ENCODE data around the gene KLK12. TPM values are rescaled to one million over a fixed set of nuclear protein-coding genes. Genes with fewer than 3 reads are reported as not detected.

Gene KLK12, protein sequence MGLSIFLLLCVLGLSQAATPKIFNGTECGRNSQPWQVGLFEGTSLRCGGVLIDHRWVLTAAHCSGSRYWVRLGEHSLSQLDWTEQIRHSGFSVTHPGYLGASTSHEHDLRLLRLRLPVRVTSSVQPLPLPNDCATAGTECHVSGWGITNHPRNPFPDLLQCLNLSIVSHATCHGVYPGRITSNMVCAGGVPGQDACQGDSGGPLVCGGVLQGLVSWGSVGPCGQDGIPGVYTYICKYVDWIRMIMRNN
- total RNA-seq (ENCODE audit: insufficient read depth, low replicate concordance) = not detected

DNA sequence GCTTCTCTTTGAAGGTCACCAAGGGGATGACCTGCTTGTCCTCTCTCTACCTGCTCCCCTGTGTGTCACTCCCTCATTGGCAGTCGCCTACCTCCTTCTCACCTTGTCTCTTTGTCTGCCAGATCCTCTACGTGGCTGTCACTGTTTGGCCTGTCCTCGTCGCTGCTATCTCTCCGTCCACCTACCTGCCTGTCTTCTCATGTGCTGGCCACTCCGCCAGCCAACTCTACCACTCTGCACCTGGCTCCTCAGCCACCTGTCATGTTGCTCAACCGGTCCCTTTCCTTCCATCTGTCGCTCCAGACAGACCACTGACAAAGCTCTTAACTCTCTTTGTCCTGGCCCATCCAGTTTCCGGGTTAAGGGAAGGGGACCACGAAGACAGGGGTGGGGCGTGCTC is at the start of gene KLK12:
Gene KLK12, minus strand, starts transcription at position 299 of the 400 bp plus-strand sequence. CDS start 381 bp downstream, outside the sequence.
- DNase-seq (ENCODE audit: low spot score) = no peak

DNA sequence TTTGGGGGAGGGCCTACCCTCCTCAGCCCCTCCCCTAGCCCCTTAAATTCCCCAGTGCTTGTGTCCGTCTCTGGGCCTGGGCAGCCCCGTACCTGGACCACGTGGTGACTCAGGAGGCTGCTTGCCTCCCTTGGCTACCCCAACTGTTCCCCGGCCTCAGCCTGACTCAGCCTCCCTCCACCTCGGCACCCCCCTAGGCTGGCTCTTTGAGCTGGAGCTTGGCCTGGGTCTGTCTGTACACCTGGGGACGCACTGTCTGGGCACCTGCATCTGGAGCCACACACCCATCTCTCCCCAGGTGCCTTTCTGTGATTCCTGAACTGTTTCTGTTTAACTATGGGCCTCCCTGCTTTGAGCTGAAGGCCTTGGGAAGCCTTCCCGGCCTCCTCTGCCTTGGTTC is 49.7 kb upstream of the KLK12 start:
- no peak for DNase-seq (ENCODE audit: low spot score)

DNA sequence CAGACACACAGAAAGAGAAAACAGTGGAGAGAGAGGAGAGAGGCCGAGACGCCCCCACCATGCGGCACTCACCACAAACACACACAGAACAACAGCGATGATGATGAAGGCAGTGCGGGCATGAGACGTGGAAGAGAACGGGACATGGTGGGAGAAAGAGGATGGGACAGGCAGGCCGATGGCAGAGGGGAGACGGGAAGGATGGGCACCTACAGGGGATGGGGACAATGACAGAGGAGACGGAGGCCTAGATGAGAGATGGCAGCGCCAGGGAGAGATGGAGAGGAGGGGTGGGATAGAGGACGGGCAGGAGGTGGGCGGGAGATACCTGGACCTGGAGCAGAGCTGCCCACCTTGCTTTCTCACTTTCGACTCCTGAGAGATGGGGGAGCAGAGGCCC is 49.0 kb upstream of the KLK12 start:
- DNase-seq (ENCODE audit: low spot score) = no peak

DNA sequence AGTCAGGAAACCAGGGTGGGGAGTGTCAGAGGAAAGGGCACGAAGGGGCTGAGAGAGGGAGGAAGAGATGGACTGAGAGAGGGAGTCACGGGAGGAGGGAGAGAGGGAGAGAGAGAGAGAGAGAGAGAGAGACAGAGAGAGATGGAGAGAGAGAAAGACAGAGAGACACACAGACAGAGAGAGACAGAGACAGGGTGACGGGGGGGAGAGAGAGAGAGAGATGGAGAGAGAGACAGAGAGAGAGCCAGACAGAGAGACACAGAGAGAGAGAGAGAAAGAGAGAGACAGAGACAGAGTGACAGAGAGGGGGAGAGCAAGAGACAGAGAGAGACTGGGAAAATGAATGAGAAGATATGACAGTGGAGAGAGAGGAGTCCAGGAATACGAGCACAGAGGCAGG is 48.4 kb upstream of the KLK12 start:
- DNase-seq (ENCODE audit: low spot score) = no peak

DNA sequence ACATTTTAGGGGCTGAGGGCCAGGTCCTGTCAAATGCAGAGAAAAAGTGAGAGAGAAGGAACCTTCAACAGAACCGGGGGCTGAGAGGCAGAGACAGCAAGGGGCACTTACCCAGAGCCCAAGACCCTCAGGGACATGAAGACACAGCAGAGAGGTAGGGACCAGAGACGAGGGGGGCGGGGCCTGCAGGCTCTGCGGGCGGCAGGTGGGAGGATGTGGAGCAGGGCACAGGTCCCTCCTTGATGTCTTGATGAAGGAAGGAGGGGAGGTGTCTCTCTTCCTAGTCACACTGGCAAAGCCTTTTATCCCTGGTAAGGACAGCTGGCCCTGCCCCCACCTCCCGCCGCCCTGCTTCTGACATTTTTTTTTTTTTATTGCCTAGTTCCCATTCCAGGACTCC is 47.8 kb upstream of the KLK12 start, which contains the start of gene KLK14:
Gene KLK14, minus strand, starts transcription at position 277 of the 400 bp plus-strand sequence. Its CDS starts 273 bp downstream, at position 4.
- no peak for DNase-seq (ENCODE audit: low spot score)

DNA sequence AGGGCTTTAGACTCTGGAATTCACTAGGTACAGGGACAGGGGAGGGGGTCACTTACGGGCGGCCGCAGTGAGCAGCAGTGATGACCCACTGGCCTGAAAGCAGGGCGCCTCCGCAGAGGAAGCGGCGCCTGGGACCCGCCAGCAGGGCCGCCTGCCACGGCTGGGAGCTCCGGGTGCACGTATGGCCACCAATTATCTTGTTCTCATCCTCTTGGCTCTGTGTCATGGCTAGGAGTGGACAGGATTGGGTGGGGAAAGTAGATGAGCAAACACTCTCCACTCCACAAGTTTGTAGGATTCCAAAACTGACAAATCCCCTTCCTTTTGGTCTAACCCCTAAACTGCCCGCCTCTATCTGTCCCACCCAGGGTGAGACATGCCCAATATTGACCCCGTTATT is 46.7 kb upstream of the KLK12 start:
- no peak for DNase-seq (ENCODE audit: low spot score)

DNA sequence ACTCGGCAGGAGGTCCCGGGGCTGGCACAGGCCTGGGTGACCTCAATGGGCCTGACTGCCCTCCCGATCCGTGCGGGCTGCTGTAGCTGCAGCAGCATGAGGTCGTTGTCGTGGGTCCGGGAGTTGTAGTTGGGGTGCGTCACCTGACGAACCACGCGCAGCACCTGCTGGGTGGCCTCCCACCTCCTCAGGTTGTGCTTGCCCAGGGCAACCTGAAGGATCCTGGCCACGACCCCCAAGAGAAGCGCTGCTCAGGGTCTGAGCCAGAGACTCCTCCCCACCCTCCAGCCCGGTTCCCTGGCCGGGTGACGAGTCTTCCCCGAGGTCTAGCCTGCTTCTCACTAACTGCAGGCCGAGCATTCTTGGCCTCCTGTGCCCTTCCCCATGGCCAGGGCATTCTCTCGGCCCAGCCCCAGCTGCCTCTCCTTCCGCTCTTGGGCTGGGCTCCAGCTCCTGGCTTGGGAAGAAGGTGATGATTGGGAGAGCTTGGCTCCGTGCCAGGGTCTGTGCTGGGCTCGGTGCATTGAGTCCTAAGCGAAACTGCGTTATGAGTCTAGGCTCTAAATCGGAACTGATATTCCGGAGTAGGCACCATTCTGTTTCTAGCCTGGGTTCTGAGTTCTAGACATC is 44.8 kb upstream of the KLK12 start:
- no peak for DNase-seq (ENCODE audit: low spot score)

DNA sequence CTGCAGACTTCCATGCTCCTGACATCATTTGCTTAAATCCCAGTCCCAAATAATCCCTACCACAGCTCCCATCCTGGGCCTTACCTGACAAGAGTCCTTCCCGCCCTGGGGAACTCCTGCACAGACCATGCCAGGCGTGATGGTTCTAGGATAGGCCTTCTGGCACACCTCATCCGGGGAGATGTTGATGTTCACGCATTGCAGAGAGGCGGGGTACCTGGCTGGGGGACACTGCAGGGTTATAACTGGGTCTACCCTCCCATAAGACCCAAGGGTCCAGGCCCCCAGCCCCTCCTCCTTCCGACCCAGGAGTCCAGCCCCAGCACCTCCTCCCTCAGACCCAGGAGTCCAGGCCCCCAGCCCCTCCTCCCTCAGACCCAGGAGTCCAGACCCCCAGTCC is 43.9 kb upstream of the KLK12 start:
- no peak for DNase-seq (ENCODE audit: low spot score)

DNA sequence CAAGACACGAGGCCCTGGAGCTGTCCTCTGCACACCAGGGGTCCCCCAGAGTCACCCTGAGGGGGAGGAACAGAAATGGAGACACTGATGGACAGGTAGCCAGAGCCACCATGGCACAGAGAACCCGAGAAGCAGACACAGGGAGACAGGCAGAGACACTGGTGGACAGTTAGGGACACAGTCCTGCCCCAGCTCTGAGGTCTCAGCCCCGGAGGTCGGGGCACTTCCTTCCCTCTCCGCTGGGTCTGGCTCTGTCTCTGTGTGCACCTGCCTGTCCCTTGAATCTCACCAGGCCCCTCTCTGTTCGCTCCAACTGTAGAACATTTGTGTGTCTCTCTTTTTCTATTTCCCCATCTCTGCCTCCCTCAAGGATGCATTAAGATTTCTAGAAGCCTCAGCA is 43.3 kb upstream of the KLK12 start:
- no peak for DNase-seq (ENCODE audit: low spot score)

DNA sequence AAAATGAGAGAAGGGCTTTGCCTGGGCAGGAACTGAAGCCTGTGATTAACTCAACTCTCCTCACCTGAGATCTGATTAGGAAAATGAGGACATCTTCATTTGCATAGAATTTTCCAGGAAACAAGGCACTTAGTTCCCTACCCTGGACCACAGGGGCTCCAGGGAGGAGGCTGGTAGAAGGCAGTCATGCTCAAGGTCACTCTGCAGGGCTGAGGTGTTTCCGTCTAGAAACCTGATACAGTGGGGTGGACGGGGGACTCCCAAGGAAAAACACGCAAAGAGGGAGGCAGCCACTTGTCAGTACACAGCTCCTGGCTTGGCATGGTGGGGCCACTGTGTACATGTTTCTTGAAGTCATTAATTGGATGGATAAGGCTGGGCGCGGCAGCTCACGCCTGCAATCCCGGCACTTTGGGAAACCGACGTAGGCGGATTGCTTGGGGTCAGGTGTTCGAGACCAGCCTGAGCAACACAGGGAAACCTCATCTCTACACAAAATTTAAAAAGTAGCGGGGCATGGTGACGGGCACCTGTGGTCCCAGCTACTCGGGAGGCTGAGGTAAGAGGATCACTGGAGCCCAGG is 41.9 kb upstream of the KLK12 start:
- DNase-seq (ENCODE audit: low spot score) = no peak

DNA sequence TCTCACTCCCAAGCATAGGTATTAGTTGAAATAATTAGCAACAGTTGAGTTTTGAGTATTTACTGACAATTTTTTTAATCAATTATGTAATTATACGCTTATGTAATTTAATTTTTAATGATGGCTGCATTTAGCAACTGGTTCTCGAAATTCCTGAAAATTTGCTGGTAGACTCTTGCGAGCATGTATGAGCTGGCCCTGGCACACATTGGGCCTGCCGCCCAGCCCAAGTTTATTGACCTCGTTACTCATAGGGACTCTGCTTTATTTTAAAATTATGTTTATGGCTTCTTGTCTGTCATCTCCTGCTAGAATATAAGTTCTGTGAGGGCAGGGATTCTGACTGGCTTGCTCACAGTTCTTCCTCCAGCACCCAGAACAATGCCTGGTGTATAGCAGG is 41.2 kb upstream of the KLK12 start:
- DNase-seq (ENCODE audit: low spot score) = no peak

DNA sequence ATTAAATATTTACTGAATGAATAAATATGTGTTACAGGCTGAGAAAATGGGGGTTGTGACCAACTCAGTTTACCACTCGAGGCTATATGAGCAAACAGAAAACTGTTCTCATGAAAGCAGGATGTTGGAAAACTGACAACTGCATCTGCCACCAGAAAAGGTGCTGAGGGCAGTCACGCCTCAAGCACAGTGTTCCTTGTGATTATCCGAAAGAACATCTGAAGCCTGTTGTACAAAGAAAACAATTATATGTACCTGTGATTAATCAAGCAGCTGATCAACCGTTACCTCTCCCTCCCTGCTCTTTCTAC is 36.2 kb upstream of the KLK12 start:
- DNase-seq (ENCODE audit: low spot score) = no peak

DNA sequence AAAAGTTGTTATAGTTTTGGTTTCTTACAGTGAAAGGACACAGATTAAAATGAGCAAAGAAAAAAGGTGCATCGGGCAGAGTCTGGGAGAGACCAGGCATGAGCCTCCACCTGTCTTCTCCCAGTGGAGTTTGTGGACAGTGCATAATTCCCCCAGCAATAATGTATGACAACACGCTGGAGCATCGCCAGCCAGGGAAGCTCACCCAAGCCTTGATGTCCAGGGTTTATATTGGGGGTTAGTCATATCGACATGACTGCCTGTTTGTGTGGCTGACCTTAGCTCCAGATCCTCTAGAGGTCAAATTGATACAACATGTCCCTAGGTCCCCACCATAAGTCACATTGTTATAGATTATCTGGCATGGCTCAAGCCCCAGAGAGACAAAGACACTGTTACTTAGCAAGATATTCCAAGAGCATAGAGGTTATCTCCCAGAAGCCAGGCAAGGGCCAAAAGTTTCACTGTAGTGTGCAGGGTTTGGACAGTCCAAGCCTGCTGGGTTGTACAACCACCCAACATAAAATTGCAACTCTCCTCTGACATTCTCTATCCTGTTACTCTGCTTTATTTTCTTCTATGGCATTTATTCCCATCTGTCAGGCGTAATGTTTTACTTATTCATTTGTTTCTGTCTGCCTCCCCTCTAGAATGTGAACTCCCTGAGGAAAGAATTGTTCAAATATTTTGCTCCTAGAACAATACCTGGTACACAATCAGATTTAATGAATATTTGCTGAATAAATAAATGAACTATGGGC is 35.7 kb upstream of the KLK12 start:
- DNase-seq (ENCODE audit: low spot score) = no peak

DNA sequence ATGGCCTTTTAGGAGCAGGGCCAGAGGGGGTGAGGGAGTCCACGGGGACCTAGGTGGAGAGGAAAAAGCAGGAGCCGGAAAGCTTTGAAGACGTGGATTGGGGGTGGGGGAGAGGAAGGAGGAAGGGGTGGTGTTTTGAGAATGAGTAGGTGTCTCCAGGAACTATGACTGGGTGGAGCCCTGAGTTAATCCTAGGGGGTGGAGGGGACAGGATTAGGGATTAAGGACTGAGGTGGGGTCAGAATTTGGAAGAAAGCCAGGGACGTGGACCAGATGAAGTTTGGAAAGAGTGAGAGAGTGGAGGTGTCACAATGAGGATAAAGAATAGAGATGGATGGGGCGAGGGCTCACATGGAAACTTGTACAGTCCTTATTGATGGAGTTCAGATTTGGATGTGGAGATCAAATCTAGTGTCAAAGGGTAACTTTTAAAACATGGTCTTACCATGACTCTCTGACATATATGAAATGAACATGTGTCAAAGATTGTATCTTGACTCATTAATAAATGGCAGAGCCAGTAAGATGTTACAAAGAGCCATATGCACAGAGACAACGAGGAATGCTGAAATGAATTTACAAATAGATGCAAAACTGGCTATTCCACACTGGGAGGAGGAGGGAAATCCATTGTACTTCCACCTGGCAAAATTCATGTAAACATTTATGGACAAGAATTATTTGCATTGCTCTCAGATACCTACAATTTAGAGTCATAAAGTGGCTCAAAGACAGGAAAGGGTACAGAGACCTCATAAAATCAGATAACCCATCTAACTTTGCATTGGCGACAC is 31.8 kb upstream of the KLK12 start:
- no peak for DNase-seq (ENCODE audit: low spot score)

DNA sequence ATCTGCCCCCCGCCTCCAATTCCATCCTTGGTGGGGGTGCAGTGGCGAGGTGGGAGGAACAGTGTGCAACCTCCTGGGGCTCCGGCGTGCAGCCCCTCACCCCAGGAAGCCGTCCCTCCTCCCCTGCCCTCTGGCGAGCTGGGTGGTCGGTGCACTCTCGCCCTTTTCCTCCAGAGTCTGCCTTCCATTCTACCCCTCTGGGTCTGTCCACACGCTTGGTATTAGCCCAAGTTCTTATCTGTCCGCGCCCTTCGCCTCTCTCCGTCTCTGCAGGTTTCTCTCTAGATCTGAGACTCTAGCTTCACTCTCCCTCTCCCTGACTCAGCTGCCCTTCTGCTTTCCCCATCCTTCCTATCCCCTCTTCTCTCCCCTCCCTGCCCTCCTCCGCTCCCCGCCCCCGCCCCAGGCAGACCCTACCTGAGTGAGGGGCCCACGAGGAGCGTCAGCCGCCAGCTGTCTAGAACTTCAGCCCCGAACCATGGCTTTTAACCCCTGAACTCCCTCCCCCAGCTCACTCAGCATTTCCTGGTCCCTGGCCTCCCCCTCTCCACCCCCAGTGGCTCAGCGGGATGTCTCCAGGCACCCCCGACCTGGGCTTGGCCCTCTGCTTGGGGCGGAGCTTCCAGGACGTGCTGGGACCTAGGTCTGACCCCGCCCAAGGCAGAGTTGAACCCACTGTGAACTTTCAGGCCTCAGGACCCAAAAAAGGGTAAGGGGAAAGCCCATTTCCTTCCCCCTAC is 30.6 kb upstream of the KLK12 start:
- no peak for DNase-seq (ENCODE audit: low spot score)

DNA sequence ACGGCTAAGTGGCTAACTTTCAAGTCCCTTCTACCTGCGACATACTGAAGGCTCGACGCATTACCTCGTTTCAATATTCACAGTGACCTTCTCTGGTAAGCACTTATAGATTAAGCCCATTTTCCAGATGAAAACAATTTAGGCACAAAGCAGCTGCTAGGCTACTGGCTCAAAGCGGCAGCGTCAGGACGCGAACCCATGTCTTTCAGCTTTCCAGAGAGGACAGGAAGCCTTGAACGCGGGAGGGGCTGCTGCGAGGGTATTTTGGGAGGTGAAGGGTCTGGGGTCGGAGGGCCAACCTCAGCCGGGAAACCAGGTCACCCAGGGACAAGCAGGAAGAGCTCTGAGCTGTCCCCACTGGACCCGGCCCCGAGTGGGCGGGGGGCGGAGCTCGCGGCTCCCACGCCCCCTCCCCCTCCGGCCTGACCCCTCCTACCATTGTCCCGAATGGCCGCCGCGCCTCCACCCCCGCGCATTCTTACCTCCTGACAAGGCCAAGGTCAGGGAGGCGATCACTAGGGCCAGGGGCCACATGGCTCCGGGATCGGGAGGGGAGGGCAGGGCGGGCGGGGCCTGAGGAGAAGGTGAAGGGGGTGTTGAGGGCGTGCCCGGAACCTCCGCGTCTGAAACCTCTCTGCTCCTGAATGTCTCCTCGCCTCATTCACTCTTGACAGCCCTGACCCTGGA is 29.9 kb upstream of the KLK12 start, which contains the start of gene KLK13:
Gene KLK13, minus strand, starts transcription at position 559 of the 687 bp plus-strand sequence. Its CDS starts 25 bp downstream, at position 534.
- no peak for DNase-seq (ENCODE audit: low spot score)

DNA sequence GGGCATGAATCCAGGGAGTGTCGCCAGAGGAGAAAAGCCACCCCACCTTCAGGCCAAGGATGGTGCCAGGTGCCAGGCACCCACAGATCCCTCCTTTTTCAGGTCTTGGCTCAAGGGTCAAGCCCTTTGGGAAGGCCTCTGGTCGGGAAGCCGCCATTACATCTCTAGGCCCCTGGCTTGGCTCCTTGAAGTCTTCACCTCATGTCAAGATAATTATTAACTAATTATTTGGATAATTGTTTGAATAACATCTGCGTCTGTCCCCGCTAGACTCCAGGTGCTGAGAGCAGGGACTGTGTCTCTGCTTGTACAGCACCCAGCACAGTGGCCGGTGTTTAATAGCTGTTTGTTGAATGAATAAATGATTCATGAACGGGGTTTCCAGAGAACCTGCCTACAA is 28.9 kb upstream of the KLK12 start:
- no peak for DNase-seq (ENCODE audit: low spot score)

DNA sequence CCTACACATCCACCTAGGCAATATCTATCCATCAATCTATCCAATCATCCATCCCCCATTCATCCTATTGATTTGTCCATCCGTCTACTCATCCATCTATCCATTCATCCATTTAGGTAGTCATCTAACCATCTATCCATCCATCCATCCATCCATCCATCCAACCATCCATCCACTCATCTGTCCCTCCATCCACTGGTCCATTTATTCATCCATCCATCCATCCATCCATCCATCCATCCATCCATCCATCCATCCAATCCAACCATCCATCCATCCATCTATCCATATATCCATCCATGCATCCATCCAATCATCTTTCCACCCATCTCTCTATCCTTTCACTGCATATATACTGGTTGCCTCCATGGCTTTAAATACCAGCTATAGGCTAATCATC is 26.2 kb upstream of the KLK12 start:
- DNase-seq (ENCODE audit: low spot score) = no peak

DNA sequence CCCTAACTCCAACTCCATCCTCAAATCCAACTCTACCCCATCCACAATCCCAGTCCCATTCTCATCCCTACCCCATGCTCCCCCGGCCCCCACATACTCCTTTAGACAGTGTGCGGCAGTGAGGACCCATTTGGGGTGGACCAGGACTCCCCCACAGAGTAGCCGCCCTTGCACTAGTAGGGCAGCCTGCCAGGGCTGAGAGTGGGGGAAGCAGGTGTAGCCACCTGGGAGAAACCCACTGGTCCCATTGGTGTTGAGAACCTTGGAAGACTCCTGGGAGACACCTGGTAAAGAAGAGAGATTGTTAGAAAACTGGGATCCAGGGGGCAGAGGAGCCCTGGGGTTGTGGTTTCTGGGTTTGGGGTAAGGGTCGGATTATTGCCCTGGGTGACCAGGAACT is 25.5 kb upstream of the KLK12 start:
- DNase-seq (ENCODE audit: low spot score) = no peak

DNA sequence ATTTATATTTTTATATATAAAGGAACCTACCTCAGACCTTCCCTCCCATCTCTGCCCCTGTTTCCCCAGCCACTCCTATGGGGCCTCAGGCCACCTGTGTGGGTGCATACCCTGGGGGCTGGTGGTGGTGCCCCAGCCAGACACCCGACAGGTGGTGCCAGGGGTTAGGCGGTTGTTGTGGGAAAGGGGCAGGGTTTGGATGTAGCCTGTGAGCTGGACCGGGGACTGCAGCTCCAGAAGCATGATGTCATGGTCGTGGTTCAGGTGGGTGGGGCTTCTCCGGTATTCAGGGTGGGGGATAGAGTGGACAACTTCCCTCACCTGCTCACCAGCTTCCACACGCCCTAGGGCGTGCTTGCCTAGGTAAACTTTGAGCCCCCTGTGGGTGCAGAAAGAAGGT is 24.9 kb upstream of the KLK12 start:
- DNase-seq (ENCODE audit: low spot score) = no peak
